22Rv1 (cell line): ENCODE data around the gene PDE3A.

Experiments used
- ZFX ChIP-seq: fragments of 450-650 bp; IDR thresholded peaks from 2 replicates; pipeline ENCODE4 v1.6.1; 2017; ENCODE audit warnings: antibody characterized with exemption, borderline replicate concordance
- TF ChIP-seq, protein P1 (sequence below): fragments of 450-650 bp; IDR thresholded peaks from 2 replicates; pipeline ENCODE4 v1.5.1; 2017; ENCODE audit warnings: mild to moderate bottlenecking

DNA sequence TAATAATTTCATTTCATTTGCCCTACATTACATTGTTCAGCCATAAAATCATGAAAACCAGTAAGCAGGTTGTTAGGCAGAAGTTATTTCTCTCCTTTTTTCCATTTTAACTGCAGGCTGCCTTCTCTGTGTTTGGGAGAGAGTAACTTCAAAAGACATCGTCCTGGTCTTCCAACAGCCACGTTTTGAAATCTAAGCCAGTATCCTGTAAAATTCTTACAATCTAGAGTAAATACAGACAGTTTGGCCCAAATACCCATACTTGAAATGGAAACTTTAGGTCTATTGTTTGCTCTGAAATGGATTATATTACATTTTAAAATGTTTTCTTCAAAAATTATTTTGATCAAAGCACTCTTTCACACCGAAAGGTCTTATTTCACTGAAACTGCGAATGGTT lies 260.7 kb downstream of the PDE3A start:
- TF ChIP-seq, protein P1, sequence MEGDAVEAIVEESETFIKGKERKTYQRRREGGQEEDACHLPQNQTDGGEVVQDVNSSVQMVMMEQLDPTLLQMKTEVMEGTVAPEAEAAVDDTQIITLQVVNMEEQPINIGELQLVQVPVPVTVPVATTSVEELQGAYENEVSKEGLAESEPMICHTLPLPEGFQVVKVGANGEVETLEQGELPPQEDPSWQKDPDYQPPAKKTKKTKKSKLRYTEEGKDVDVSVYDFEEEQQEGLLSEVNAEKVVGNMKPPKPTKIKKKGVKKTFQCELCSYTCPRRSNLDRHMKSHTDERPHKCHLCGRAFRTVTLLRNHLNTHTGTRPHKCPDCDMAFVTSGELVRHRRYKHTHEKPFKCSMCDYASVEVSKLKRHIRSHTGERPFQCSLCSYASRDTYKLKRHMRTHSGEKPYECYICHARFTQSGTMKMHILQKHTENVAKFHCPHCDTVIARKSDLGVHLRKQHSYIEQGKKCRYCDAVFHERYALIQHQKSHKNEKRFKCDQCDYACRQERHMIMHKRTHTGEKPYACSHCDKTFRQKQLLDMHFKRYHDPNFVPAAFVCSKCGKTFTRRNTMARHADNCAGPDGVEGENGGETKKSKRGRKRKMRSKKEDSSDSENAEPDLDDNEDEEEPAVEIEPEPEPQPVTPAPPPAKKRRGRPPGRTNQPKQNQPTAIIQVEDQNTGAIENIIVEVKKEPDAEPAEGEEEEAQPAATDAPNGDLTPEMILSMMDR = no peak
- TF ChIP-seq ZFX = no peak
